Fibroblast of villous mesenchyme (primary cell): Measurements from ENCODE around the gene SMAP2. TPM values are rescaled to one million over a fixed set of nuclear protein-coding genes. Genes with fewer than 3 reads are reported as not detected.

Experiments
- DNase-seq: peaks from one replicate; pipeline ENCODE4 v3.0.0-alpha.2; 2010; ENCODE audit warnings: low read depth
- H3K4me3 ChIP-seq: 2 replicates; pipeline ENCODE4 v1.5.1; 2011; ENCODE audit warnings: low read depth, mild to moderate bottlenecking, low read length
- CTCF ChIP-seq: IDR thresholded peaks from 2 replicates; pipeline ENCODE4 v1.5.1; 2012; ENCODE audit warnings: low read depth, mild to moderate bottlenecking, low read length; ENCODE audit not compliant: insufficient read depth
- total RNA-seq: library from RNA; depleted of rRNA; stranded (reverse); fragments of >200 nt; gene quantifications from 2 replicates; pipeline ENCODE4 v1.2.3, GENCODE V29; 2012

SMAP2 gene
- total RNA-seq, 1 donor: 19.4 TPM

GRCh38 chr1:40396420-40396819 is 22.9 kb downstream of the SMAP2 start:
- peak; percentile 69 for DNase-seq
- no peak for TF ChIP-seq CTCF
- no peak overlapping the region for H3K4me3 ChIP-seq

- no peak for DNase-seq
- no peak overlapping the region for H3K4me3 ChIP-seq
- no peak for TF ChIP-seq CTCF
Measured at GRCh38 chr1:40397258-40397657, 23.7 kb downstream of the SMAP2 start.

- H3K4me3 ChIP-seq: no peak overlapping the region
- TF ChIP-seq CTCF: no peak
- DNase-seq: no peak
Measured at GRCh38 chr1:40399984-40400704, 26.6 kb downstream of the SMAP2 start.

GRCh38 chr1:40401473-40402201 is 28.1 kb downstream of the SMAP2 start:
- no peak for DNase-seq
- no peak overlapping the region for H3K4me3 ChIP-seq
- no peak for TF ChIP-seq CTCF

- TF ChIP-seq CTCF: peak; percentile 71
- DNase-seq: peak; percentile 80
- H3K4me3 ChIP-seq: no peak overlapping the region
Measured at GRCh38 chr1:40404670-40405462, 31.3 kb downstream of the SMAP2 start.

- no peak for DNase-seq
- H3K4me3 ChIP-seq: no peak overlapping the region
- no peak for TF ChIP-seq CTCF
Measured at GRCh38 chr1:40405812-40406211, 32.3 kb downstream of the SMAP2 start.
